OCI-LY3 (cell line): Measurements from ENCODE around the gene LCN6.
A peak's percentile ranks its signal among the peaks of the same experiment; 100 is the strongest.
"Not testable (repeated sequence)": the region's sequence is repeated elsewhere in the genome, so short reads cannot be mapped to it uniquely, and the experiment has no call there.

Experiments used
- H2AFZ ChIP-seq: fragments of 200-600, 300-600 bp; shearing (Covaris generic); 2 replicates; pipeline ENCODE4 v1.6.0; 2014; ENCODE audit warnings: antibody characterized with exemption, low read depth, low read length
- H3K27ac ChIP-seq: fragments of 200-600, 300-600 bp; sonication (generic); 2 replicates; pipeline ENCODE4 v1.5.1; 2014; ENCODE audit warnings: mild to moderate bottlenecking, low read length, moderate library complexity, mixed read lengths
- H3K27me3 ChIP-seq: fragments of 200-600, 300-600 bp; sonication (generic); 2 replicates; pipeline ENCODE4 v1.6.1; 2014; ENCODE audit warnings: low read depth, low read length, mixed read lengths
- H3K36me3 ChIP-seq: fragments of 200-600, 300-600 bp; sonication (generic); replicated peaks from 2 replicates; pipeline ENCODE3; 2014; ENCODE audit warnings: low read depth, low read length, mixed read lengths
- H3K4me1 ChIP-seq: fragments of 300-600, 200-600 bp; sonication (generic); 2 replicates; pipeline ENCODE4 v1.6.1; 2014; ENCODE audit warnings: low read length, mixed read lengths
- H3K4me2 ChIP-seq: fragments of 200-600, 300-600 bp; sonication (generic); 2 replicates; pipeline ENCODE4 v1.6.1; 2014; ENCODE audit warnings: low read length, mixed read lengths
- H3K4me3 ChIP-seq: fragments of 300-600, 200-600 bp; sonication (generic); 2 replicates; pipeline ENCODE4 v1.5.1; 2014; ENCODE audit warnings: antibody characterized with exemption, mild to moderate bottlenecking, low read length, moderate library complexity
- H3K79me2 ChIP-seq: fragments of 300-600, 200-600 bp; shearing (Covaris generic); 2 replicates; pipeline ENCODE4 v1.6.1; 2014; ENCODE audit warnings: mild to moderate bottlenecking, low read length, mixed read lengths
- H3K9ac ChIP-seq: fragments of 300-600, 200-600 bp; shearing (Covaris generic); 2 replicates; pipeline ENCODE4 v1.6.0; 2014; ENCODE audit warnings: mild to moderate bottlenecking, low read length, moderate library complexity
- H3K9me3 ChIP-seq: fragments of 200-600, 300-600 bp; shearing (Covaris generic); 2 replicates; pipeline ENCODE4 v1.6.1; 2014; ENCODE audit warnings: low read length, mixed read lengths; ENCODE audit not compliant: insufficient read depth
- H4K20me1 ChIP-seq: fragments of 200-600, 300-600 bp; sonication (generic); 2 replicates; pipeline ENCODE4 v1.6.1; 2016; ENCODE audit warnings: low read length, mixed read lengths; ENCODE audit not compliant: insufficient read depth
- CTCF ChIP-seq: fragments of 200-600, 300-600 bp; sonication (generic); IDR thresholded peaks from 2 replicates; pipeline ENCODE4 v1.5.1; 2014; ENCODE audit warnings: antibody characterized with exemption, low read length, low read depth
- EZH2phosphoT487 ChIP-seq: fragments of 200-600 bp; shearing (Covaris generic); IDR thresholded peaks from 2 replicates; pipeline ENCODE4 v1.6.1; 2018; ENCODE audit warnings: antibody characterized with exemption, mixed run types, low read depth

The LCN6 gene

DNA sequence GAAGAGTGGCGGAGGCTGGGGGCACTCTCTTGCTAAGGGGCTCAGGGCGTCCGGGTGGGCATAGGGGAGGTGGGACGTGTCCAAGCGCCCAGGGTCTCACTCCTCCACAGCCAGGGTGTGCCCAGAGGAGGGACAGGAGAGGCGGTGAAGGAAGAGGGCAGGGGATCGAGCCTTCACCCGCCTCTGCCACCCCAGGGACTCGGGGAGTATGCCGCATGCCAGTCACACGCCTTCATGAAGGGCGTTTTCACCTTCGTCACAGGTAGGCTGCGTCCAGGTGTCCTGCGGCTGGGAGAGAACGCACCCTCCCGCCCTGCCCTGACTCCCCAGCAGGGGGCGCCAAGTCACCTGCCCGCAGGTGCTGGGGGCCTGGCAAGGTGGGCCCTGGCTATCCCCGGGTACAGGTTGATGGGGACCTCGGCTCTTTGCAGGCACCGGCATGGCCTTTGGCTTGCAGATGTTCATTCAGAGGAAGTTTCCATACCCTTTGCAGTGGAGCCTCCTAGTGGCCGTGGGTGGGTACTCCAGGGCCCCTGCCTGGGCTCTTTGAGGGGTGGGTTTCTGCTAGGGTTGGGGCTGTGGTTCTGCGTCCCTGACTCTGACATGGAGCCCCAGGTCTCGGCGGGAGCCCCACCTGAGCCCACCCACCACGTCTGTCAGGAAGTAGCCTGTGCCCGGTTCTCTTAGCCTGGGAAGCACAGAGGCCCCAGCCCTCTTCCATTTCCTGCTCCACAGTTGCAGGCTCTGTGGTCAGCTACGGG is 43.4 kb upstream of the LCN6 start:
- Histone ChIP-seq H3K4me3 (peak overlapping the region; percentile 88), H3K9ac (peak overlapping the region; percentile 92), H3K79me2 (no peaks in the 10 kb centered on the region), H3K27me3 (peaks cover 16% of the 10 kb centered on the region), H3K4me2 (peak overlapping the region; percentile 79), H4K20me1 (no peaks in the 10 kb centered on the region), H3K36me3 (peaks cover 6% of the 10 kb centered on the region), H3K9me3 (no peaks in the 10 kb centered on the region), H3K4me1 (peaks cover 43% of the 10 kb centered on the region), H2AFZ (no peak overlapping the region), H3K27ac (peak overlapping the region; percentile 72)
- TF ChIP-seq EZH2phosphoT487 (no peak), CTCF (peak; percentile 99)

DNA sequence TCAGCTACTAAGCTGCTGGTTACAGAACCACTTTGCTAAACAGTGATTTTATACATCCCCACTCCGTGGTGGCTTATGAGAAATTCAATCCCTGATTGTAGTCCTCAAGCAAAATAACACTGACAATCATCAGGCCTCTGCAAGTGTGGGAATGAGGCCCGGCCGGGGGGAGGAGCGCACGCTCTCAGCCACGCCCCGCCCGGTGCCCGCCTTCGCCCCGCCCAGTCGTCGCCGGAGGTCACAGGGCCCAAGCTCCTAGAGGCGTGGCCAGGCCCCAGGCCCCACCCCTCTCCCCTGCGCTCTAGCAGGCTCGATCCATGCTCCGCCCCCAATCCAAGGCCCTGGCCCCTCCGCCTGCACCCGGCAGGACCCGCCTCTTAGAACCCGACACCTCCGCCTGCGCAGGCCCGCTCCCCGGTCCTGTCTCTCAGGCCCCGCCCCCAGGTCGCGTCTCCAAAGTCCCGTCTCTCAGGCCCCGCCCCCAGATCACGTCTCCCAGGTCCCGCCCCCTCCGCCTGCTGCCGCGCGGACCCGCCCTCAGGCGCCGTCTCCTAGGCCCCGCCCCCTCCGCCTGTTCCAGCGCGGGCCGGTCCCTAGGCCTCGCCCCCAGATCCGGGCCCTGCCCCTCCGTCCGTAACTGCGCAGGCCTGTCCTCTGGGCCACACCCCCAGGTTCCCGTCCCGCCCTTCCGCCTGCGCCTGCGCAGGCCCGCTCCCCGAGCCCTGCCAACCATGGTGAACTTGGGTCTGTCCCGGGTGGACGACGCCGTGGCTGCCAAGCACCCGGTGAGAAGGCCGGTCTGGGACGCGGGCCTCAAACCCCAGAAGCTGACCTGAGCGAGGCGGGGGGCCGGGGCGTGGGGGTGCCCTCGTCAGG is 42.6 kb upstream of the LCN6 start, which contains the start of gene TMEM141:
Gene TMEM141, plus strand, starts transcription at position 705 of the 876 bp plus-strand sequence. Its CDS starts 27 bp downstream, at position 732.
- H3K9me3 ChIP-seq, result no peaks in the 10 kb centered on the region
- H3K4me2 ChIP-seq, result peak within 1 kb of the TSS; percentile 79
- no peaks in the 10 kb centered on the region for H3K79me2 ChIP-seq
- H3K27ac ChIP-seq, result peak within 1 kb of the TSS; percentile 72
- TF ChIP-seq EZH2phosphoT487 (no peak), CTCF (no peak)
- H3K27me3 ChIP-seq, result peaks cover 11% of the 10 kb centered on the region
- H3K9ac ChIP-seq, result peak within 1 kb of the TSS; percentile 92
- H3K4me1 ChIP-seq, result peaks cover 39% of the 10 kb centered on the region
- peak within 1 kb of the TSS; percentile 88 for H3K4me3 ChIP-seq
- peaks cover 6% of the 10 kb centered on the region for H3K36me3 ChIP-seq
- H2AFZ ChIP-seq, result no peak within 1 kb of the TSS
- H4K20me1 ChIP-seq, result no peaks in the 10 kb centered on the region

DNA sequence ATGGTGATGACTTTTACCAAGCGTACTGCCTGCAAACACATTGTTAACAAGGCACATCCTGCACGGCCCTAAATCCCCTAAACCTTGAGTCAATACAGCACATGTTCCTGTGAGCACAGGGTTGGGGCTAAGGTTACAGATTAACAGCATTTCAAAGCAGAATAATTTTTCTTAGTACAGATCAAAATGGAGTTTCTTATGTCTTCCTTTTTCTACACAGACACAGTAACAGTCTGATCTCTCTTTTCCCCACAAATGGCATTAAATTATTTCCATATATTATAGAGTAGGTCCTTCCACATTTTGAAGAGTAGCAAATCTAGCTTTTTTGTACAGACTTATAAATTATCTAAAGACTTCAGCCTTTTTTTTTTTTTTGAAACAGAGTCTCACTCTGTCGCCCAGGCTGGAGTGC is 41.2 kb upstream of the LCN6 start:
- Histone ChIP-seq H3K79me2 (no peaks in the 10 kb centered on the region), H3K27me3 (peaks cover 7% of the 10 kb centered on the region), H3K4me2 (0 out of 2 replicates have a peak overlapping the region, but pooled peaks have one; percentile 98), H3K27ac (no peak overlapping the region), H3K4me1 (peaks cover 43% of the 10 kb centered on the region), H3K9ac (no peak overlapping the region), H4K20me1 (no peaks in the 10 kb centered on the region), H3K36me3 (peaks cover 6% of the 10 kb centered on the region), H2AFZ (no peak overlapping the region), H3K9me3 (no peaks in the 10 kb centered on the region), H3K4me3 (no peak overlapping the region)
- TF ChIP-seq CTCF, result no peak
- no peak for TF ChIP-seq EZH2phosphoT487

- Histone ChIP-seq H3K4me3 (peak overlapping the region; percentile 76), H3K4me2 (peak overlapping the region; percentile 98), H2AFZ (peak overlapping the region; percentile 61), H3K4me1 (peaks cover 49% of the 10 kb centered on the region), H3K9ac (peak overlapping the region; percentile 43)
- H3K27ac ChIP-seq, H3K36me3 ChIP-seq, H4K20me1 ChIP-seq, H3K79me2 ChIP-seq, H3K27me3 ChIP-seq, H3K9me3 ChIP-seq: not testable (repeated sequence)
Observed at GRCh38 chr9:136788644-136789522, 40.6 kb upstream of the LCN6 start.
